Testis (tissue), 3 donors: ENCODE results near the gene DSG3. TPM values are rescaled to one million over a fixed set of nuclear protein-coding genes. Genes with fewer than 3 reads are reported as not detected.

Source experiments
- DNase-seq: peaks from one replicate; pipeline ENCODE4 v3.0.0-alpha.2; 2019
- H3K27ac ChIP-seq, 2 donors: fragments of 200-600 bp; sonication (generic); one replicate each; pipeline ENCODE4 v1.5.1; 2019
- H3K27me3 ChIP-seq: fragments of 200-600 bp; sonication (generic); one replicate; pipeline ENCODE4 v1.5.1; 2019
- H3K36me3 ChIP-seq: fragments of 200-600 bp; sonication (generic); one replicate; pipeline ENCODE4 v1.5.1; 2017; ENCODE audit warnings: low read depth; ENCODE audit errors: missing control alignments
- H3K4me1 ChIP-seq: fragments of 200-600 bp; sonication (generic); one replicate; pipeline ENCODE4 v1.5.1; 2019
- H3K4me3 ChIP-seq, 2 donors: fragments of 200-600 bp; sonication (generic); one replicate each; pipeline ENCODE4 v1.5.1; 2017 to 2019
- H3K9me3 ChIP-seq: fragments of 200-600 bp; sonication (generic); one replicate; pipeline ENCODE4 v1.5.1; 2017
- CTCF ChIP-seq, 3 experiments: fragments of 450-650 bp in 2 of 3; fragments of 200-600 bp in 1 of 3; sonication (generic) in 1 of 3; IDR thresholded peaks; one replicate each; pipeline ENCODE4 v1.5.1; 2016 to 2019; ENCODE audit warnings: antibody characterized with exemption in 3 of 3, mild to moderate bottlenecking in 2 of 3, moderate library complexity in 1 of 3
- POLR2A ChIP-seq: fragments of 450-650 bp; IDR thresholded peaks from one replicate; pipeline ENCODE4 v1.6.1; 2017; ENCODE audit warnings: antibody characterized with exemption, mild to moderate bottlenecking, moderate library complexity
- WGBS, 2 donors: methylation state at CpG; one replicate each; pipeline ENCODE4 v1.1.5; 2018; 5-methylcytosine and 5-hydroxymethylcytosine counted together
- intact Hi-C: fragments of 100-400 bp; cut with DNase I; formaldehyde crosslinking; loops from one replicate; pipeline ENCODE4 v1.15.1; 2023; ENCODE audit warnings: low total_unique reads
- polyA plus RNA-seq: library from polyadenylated mRNA; stranded (reverse); fragments of 350-450 nt; fragmentation: Illumina TruSeq; extraction: RNeasy Lipid Tissue Mini Kit (QIAGEN cat#74804); gene quantifications from one replicate; pipeline ENCODE4 v1.2.3, GENCODE V29; 2014; ENCODE audit warnings: low read depth, low replicate concordance; ENCODE audit not compliant: insufficient read depth
- total RNA-seq, 2 donors: library from RNA; depleted of rRNA; stranded (reverse); fragments of >200 nt; gene quantifications; one replicate each; pipeline ENCODE4 v1.2.3, GENCODE V29; 2016

DSG3 gene
- total and polyA plus RNA-seq, 3 donors from 2014 or later: 0.16 to 0.19 (median 0.16) TPM

GRCh38 chr18:31420524-31420923 is 27.0 kb upstream of the DSG3 start:
- H3K4me3 ChIP-seq: no peak overlapping the region
- TF ChIP-seq POLR2A (no peak), CTCF (IDR thresholded peaks at IDR 0.05) (no peak)
- no peaks in the 10 kb centered on the region for H3K27me3 ChIP-seq
- WGBS, 2 donors: 84 to 92% methylated on average over 2 of the region's 2 CpGs
- no peak overlapping the region for H3K27ac ChIP-seq
- no peaks in the 10 kb centered on the region for H3K36me3 ChIP-seq
- H3K9me3 ChIP-seq: no peaks in the 10 kb centered on the region
- H3K4me1 ChIP-seq: no peaks in the 10 kb centered on the region
- intact Hi-C loops: no loop called here
- no peak for DNase-seq

- intact Hi-C loops: no loop called here
Measured at GRCh38 chr18:31424383-31424988, 23.1 kb upstream of the DSG3 start.

GRCh38 chr18:31426021-31426420 is 21.5 kb upstream of the DSG3 start:
- 35 to 46% methylated on average over 2 of the region's 2 CpGs for whole genome bisulfite sequencing, 2 donors
- intact Hi-C loops: no loop called here
- Histone ChIP-seq H3K27ac (no peak overlapping the region), H3K36me3 (no peaks in the 10 kb centered on the region), H3K27me3 (no peaks in the 10 kb centered on the region), H3K9me3 (no peaks in the 10 kb centered on the region), H3K4me3 (no peak overlapping the region), H3K4me1 (no peaks in the 10 kb centered on the region)
- DNase-seq: no peak
- TF ChIP-seq CTCF (IDR thresholded peaks at IDR 0.05): no peak

More at GRCh38 chr18:31424383-31424988, 23.1 kb upstream of the DSG3 start:
- H3K9me3 ChIP-seq: no peaks in the 10 kb centered on the region
- no peaks in the 10 kb centered on the region for H3K27me3 ChIP-seq
- H3K4me1 ChIP-seq: no peaks in the 10 kb centered on the region
- peak; percentile 61 for DNase-seq
- 22 to 25% methylated on average over 7 of the region's 7 CpGs for WGBS, 2 donors
- no peak overlapping the region for H3K27ac ChIP-seq
- no peaks in the 10 kb centered on the region for H3K36me3 ChIP-seq
- TF ChIP-seq POLR2A (no peak), CTCF (IDR thresholded peaks at IDR 0.05) (peak in 2 of 3 experiments; percentile 36 to 57)
- no peak overlapping the region for H3K4me3 ChIP-seq

GRCh38 chr18:31426871-31427406 is 20.6 kb upstream of the DSG3 start:
- H3K36me3 ChIP-seq: no peaks in the 10 kb centered on the region
- intact Hi-C loops: no loop called here
- WGBS, 2 donors: 79 to 80% methylated on average over 5 of the region's 5 CpGs

More at GRCh38 chr18:31426871-31427406, 20.6 kb upstream of the DSG3 start:
- Histone ChIP-seq H3K9me3 (no peaks in the 10 kb centered on the region), H3K27me3 (no peaks in the 10 kb centered on the region), H3K4me3 (no peak overlapping the region), H3K4me1 (no peaks in the 10 kb centered on the region), H3K27ac (no peak overlapping the region)
- DNase-seq: no peak
- no peak for TF ChIP-seq POLR2A
- no peak for TF ChIP-seq CTCF (IDR thresholded peaks at IDR 0.05)
